ENCODE results near the gene PLPP6.

GRCh38 chr9:4654538-4654937 is 7.6 kb upstream of the PLPP6 start:
- TF ChIP-seq CTCF (IDR thresholded peaks at IDR 0.05) (no peak), POLR2A (IDR thresholded peaks at IDR 0.05) (no peak)

All from thyroid gland (tissue), 4 donors.